ENCODE measurements around the gene TSHZ3.

DNA sequence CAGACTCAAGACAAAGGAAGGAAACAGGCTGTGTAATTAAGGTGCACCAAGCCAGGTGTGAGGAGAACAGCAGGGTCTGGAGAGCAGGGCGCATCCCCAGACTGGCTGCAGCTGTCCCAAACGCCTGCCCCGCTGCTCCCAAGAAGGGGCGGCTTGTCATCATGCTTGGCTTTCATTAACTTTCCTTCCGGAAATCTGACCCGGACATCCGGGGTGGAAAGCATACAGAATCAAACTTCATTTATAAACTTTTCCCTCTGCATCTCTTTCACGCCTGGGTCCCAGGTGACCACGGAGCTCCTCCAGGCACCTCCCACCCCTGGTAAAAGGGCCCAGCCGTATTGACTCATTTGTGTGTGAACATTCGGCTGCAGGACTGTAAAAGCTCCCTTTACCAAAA is 31.7 kb downstream of the TSHZ3 start:
- TF ChIP-seq, protein P1, sequence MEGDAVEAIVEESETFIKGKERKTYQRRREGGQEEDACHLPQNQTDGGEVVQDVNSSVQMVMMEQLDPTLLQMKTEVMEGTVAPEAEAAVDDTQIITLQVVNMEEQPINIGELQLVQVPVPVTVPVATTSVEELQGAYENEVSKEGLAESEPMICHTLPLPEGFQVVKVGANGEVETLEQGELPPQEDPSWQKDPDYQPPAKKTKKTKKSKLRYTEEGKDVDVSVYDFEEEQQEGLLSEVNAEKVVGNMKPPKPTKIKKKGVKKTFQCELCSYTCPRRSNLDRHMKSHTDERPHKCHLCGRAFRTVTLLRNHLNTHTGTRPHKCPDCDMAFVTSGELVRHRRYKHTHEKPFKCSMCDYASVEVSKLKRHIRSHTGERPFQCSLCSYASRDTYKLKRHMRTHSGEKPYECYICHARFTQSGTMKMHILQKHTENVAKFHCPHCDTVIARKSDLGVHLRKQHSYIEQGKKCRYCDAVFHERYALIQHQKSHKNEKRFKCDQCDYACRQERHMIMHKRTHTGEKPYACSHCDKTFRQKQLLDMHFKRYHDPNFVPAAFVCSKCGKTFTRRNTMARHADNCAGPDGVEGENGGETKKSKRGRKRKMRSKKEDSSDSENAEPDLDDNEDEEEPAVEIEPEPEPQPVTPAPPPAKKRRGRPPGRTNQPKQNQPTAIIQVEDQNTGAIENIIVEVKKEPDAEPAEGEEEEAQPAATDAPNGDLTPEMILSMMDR (IDR thresholded peaks at IDR 0.05), result no peak
- TF ChIP-seq EP300 (IDR thresholded peaks at IDR 0.05), result no peak

All from sigmoid colon (tissue), 4 donors.